NCI-H748 treated with DMSO at 0.1 percent for 48 hours (cell line): ENCODE data around the gene ZNF490.
"Not testable (repeated sequence)": the region's sequence is repeated elsewhere in the genome, so short reads cannot be mapped to it uniquely, and the experiment has no call there.

ENCODE experiments used
- DNase-seq: peaks from one replicate; lab custom pipeline; 2025; lab: John Stamatoyannopoulos, UW

Gene ZNF490

GRCh38 chr19:12610540-12611360, at the start of gene ZNF490, which contains the start of gene ZNF791:
ZNF490 (minus strand) TSS chr19:12610813; CDS start chr19:12610680, 133 bp downstream.
ZNF791 (plus strand) TSS chr19:12610920; CDS start chr19:12611080, 160 bp downstream.
- DNase-seq = peak; percentile 85

GRCh38 chr19:12657966-12658365, 47.4 kb upstream of the ZNF490 start:
- no peak for DNase-seq

DNA sequence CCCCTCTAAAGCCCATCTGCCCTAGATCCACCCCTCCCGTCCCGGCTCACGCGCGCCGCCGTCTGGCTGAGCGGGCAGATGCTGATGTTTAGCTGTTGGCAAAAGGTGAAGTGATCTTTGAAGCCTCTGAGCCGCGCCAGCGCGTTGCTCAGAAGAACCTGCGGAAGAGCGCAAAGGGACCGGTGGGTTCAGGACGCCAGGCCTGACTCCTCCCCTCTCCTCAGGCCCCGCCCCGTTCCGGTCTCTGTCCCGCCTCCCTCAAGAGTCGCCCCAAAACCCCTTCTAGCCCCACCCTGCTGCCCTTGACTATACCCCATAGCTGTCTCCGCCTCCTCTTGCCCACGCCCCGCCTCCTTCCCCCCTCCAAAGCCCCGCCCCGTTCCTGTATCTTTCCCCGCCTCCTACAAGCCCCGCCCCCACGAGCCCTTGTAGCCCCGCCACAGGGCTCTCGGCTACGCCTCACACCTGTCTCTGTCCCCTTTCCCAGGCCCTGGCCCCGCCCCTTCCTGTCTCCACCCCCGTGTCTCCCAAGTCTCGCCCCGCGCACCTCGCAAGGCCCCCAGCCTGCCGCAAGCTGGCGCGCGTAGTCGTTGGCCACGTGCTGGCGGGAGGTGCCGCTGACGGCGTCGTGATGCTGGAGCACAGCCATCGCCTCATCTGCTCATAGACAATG, 46.4 kb upstream of the ZNF490 start:
- DNase-seq = no peak

GRCh38 chr19:12655546-12655945, 44.9 kb upstream of the ZNF490 start:
- DNase-seq = no peak

DNA sequence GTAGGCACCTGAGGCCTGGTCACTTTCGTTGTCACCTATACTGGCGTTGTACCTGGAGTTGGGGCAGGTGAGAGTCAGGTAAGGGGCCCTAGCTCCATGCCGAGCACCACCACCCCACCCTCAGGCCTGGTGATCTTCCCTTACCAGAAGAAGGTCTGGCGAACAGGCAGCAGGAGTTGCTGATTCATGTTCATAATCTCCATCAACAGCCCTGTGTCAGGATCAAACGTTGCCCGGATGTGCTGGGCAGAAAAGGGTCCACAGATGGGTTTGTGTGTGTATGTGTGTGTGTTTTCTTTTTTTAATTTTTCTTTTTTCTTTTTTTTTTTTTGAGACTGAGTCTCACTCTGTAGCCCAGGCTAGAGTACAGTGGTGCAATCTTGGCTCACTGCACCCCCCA, 41.6 kb upstream of the ZNF490 start:
- no peak for DNase-seq

- DNase-seq = no peak
These were observed 39.3 kb upstream of the ZNF490 start for GRCh38 chr19:12649941-12650340.

GRCh38 chr19:12648088-12648487, 37.5 kb upstream of the ZNF490 start:
- no peak for DNase-seq

DNA sequence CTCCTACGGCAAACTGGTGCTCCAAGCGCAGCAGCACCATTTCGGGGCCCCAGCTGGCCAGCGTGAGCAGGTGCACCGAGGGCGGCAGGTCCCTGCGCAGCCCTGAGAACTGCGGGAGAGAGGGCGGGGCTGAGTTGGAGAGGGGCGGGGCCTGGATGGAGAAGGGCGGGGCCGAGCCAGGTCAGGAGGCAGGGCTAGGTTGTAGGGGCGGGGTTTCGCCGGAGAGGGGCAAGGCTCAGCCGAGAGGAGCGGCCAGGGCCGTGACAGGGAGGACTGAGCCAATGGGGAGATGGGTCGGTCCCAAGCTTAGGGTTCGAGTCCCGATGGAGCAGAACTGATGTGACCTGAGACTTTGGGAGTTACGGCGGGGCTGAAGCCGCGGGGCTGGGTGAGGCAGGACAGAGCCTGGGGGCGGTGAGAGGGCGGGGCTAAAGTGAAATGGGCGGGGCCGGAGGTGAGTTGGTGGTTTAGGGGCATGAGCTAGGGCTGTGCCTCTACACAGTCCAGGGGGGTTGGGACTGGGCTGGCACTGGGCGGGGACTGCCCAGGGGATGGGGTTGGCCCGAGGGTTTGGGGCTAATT, 37.0 kb upstream of the ZNF490 start:
- DNase-seq = peak; percentile 2

DNA sequence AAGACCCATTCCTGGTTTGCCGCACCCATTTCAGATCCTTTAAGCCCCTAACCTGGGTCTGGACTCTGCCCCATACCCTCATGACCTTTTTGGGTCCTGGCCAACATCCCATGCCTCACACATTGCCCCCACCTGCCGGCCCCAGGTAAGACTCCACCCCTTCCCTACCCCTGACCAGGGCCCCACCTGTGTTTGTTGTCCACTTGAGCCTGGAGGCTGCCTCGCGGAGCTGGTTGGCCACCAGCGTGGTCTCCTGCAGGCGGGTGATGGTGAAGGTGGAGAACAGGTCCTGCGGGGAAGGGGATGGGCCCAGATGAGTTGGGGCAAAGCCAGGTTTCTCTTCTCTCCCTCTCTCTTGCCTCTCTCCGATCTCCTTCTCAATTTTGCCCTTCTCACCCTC, 36.4 kb upstream of the ZNF490 start:
- DNase-seq = no peak

DNA sequence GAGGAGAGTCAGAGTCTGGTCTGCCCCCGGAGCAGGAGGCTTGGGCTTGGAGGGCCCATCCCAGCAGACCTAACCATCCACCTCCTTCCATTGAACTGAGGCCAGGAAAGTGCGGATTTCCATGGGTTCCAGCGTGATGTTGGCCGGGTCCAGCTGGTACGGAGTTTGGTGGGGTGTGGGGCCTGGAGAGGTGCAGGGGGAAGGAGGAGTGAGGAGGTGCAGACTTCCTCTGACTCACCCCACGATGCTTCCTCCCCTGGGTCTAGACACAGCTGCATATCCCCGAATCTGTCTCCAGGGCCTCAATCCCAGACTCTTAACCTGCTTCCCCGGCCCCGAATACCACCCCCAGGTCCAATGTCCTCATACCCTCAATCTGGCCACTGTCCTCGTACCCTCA, 35.9 kb upstream of the ZNF490 start:
- DNase-seq = no peak

DNA sequence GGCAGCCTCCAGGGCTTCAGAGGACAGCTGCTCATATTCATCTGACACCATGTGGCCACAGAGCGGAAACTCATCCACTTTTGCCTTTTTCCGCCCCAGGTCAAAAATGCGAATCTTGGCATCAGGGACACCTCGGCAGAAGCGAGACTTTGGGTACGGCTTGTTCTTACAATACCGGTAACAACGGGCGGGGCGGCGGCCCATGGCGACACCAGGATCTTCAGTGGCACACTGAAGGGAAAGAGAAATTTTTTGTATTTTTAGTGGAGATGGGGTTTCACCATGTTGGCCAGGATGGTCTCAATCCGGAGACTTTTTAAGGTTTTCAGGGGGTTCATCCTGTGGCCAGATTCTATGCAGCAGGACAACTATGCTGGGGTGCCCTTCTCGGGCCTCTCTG, 33.1 kb upstream of the ZNF490 start:
- DNase-seq = not testable (repeated sequence)

GRCh38 chr19:12642506-12642905, 31.9 kb upstream of the ZNF490 start:
- DNase-seq = no peak

DNA sequence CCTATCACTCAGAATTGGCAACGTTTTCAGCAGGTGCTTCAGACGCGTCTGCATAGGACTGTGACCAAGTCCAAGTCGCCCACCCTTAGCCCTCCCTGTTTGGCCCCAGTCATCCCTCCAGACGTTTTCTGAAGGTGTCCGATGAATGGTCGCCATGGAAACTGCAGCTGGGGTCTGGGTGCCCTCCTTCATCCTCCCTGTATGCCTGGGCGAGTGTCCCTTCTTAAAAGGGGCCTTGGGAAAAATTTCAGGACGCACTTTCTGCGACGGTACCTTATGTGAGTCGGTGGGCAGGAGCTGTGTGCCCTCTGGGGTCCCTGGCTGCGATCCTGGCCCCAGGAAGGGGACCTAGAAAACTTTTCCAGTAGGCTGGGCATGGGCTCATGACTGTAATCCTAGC, 30.8 kb upstream of the ZNF490 start:
- no peak for DNase-seq

DNA sequence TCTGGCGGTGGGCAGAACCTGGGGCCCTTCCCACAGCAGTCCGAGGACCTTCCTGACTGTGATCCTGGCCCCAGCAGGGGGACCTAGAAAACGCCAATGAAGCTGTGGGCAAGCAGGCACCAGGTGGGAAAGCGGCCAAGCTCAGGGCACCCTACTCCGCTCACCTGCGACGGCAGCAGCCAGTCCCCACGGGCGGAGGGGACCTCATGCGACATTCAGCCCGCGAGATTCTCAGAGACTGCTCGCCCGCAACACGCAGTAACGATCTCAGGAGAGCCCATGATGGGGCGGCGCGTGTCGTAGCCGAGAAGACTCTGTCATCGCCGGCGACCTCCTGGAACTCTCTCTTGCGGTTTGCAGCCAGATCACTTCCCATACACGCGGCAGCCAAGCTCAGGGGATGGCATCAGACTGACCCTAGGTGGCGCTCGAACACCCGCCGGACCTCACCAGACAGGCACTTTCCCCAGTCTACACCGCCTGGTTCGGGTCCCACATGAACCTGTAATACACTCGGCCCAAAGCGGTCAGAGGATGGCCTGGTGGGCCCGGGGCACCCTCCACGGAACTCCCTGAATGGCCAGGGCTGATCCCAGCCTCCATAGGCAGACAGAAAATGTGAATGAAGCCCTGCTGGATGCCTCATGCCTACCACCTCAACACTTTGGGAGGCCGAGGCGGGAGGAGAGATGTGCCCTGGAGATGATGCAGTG, 29.4 kb upstream of the ZNF490 start:
- DNase-seq = peak; percentile 39

DNA sequence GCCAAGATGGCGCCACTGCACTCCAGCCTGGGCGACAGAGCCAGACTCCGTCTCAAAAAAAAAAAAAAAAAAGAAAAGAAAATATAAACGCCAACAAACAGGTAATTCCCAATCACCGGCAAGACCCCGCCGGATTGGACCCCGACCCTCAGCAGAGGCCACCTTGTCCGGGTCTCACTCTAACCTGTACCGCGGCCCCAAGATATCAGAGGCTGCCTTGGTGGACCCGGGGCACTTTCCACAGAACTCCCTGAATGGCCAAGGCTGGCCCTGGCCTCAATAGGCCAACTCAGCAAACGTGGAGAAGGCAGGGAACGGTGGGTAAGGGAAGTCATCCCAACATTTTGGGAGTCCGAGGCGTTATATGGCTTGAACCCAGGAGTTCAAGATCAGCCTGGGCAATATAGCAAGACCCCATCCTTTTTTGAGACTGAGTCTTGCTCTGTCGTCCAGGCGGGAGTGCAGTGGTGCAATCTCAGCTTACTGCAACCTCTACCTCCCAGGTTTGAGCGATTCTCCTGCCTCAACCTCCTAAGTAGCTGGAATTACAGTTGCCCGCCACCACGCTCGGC, 28.1 kb upstream of the ZNF490 start:
- no peak for DNase-seq

- no peak for DNase-seq
These were observed 26.0 kb upstream of the ZNF490 start for GRCh38 chr19:12636631-12637030.

- no peak for DNase-seq
These were observed 18.6 kb upstream of the ZNF490 start for GRCh38 chr19:12629215-12629614.

- DNase-seq = no peak
These were observed 17.7 kb upstream of the ZNF490 start for GRCh38 chr19:12628040-12629022.

DNA sequence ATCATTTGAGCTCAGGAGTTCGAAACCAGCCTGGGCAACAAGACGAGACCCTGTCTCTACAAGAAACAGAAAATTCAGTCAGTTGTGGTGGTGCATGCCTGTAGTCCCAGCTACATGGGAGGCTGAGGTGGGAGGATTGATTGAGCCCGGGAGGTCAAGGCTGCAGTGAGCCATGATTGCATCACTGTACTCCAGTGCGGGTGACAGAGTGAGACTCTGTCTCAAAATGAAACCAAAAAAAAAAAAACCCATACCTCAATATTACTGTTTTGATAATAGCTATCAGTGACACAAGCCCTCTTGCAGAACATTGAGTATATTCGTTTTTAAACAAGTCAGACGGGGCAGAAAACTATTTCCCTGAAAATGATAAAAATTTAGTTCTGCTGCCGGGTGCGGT, 16.3 kb upstream of the ZNF490 start:
- DNase-seq = no peak

- no peak for DNase-seq
These were observed 12.9 kb upstream of the ZNF490 start for GRCh38 chr19:12623361-12624031.
